Measurements from ENCODE around the gene SLC30A2.

Gene SLC30A2

GRCh38 chr1:26005434-26006105 is 40.3 kb downstream of the SLC30A2 start:
- H3K27ac ChIP-seq, result no peak overlapping the region
- TF ChIP-seq CTCF (conservative IDR thresholded peaks at IDR 0.05; ENCODE audit: low read depth), result no peak
- ChIA-PET CTCF (interaction anchor here (0.7 kb wide), 1 partner anchor 81 kb away, joined by 3 read pairs; no protein-coding TSS in a partner anchor), POLR2A (ENCODE audit: low non-redundant PET) (no interaction called here)
- no peak for DNase-seq (ENCODE audit: low spot score)

GRCh38 chr1:26003756-26004155 is 42.2 kb downstream of the SLC30A2 start:
- DNase-seq (ENCODE audit: low spot score), result no peak
- TF ChIP-seq CTCF (conservative IDR thresholded peaks at IDR 0.05; ENCODE audit: low read depth), result no peak
- ChIA-PET POLR2A (ENCODE audit: low non-redundant PET) (no interaction called here), CTCF (interaction anchor here (1.0 kb wide), 1 partner anchor 108 kb away, joined by 5 read pairs; no protein-coding TSS in a partner anchor)
- H3K27ac ChIP-seq, result no peak overlapping the region

GRCh38 chr1:26003262-26003661 is 42.7 kb downstream of the SLC30A2 start:
- ChIA-PET CTCF (interaction anchor here (0.6 to 1.0 kb wide), 2 partner anchors 108 to 1556 kb away, joined by 5 to 6 read pairs; no protein-coding TSS in a partner anchor), POLR2A (ENCODE audit: low non-redundant PET) (no interaction called here)
- H3K27ac ChIP-seq, result no peak overlapping the region
- TF ChIP-seq CTCF (conservative IDR thresholded peaks at IDR 0.05; ENCODE audit: low read depth), result no peak
- no peak for DNase-seq (ENCODE audit: low spot score)

DNA sequence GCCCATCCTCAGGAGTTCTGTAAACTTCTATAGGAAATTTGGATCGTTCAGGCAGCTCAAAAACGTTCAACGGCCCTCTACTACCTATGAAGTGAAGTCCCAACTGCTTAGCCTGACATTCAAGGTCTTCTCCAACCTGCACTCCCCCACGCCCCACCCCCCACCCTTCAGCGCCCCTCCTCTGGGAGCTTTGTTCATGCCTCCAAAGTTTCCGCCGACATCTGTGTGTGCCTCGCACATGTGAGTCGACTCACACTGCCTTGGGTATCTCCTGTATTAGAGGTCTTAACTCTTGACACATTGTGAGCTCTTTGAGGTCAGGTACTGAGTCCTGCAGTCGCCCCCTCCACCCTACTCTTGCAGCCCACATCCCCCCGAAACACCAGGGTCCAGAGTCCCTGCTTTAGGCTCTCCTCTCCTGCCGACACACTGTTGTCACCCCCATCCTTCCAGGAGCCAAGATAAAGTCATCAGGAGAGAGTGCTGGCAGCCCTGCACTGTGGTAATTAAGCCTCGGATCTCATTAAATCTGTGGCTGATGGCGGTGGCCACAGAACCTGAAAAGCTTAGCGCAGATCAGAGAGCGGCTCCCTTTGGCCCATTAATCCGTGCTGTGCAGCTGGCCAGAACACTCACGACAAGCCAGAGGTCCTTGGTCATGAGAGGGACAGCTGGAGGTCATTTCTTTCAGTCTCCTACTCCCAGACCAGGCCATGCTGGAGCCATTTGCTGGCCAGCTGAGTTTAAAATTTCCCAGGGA is 46.7 kb downstream of the SLC30A2 start:
- POLR2A ChIA-PET (ENCODE audit: low non-redundant PET), result no interaction called here

DNA sequence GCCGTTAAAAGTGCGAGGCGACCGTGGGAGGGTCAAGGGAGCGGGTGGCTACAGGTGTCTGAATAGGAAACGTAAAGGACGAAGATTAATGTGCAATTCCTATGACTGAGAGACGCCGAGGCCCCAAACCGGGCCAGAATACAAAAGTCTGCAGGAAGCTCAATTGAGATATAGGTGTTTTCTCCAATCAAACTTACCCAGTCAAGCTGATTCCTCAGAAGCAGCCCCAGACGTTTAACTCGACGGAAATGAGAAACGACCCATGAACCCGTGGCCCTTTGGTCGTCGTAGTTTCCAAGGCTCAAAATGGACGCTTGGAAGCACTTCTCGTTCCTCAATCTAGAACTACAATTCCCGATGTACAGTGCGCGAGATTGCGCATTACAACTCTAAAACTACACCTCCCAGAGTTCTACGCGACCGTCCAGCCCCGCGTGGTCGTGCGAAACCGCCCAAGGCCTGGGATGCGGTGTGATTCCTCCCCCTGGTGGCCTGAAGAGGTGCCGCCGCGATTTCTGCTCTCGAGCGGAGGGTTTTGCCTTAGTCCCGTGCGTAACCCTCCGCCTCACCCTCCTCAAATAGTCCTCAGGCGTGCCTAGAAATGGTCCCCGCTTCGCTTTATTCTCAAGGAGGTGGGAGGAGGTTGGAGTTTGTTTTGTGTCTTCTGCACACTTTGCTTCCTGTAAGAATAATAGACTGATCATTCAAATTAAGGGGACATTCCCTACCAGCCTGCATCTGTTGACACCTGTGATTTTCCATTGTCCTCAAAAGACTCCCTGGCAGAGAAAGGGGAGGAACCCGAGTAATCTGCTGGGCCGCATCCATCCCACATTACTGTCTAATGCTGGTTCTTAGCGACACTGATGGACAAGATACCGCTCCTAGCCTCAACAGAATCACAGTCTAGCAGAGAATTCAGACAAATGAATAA is 47.8 kb downstream of the SLC30A2 start, which contains the start of gene PAFAH2:
PAFAH2 (minus strand) TSS at position 236 of the 934 bp plus-strand sequence. CDS start 7,247 bp downstream, outside the sequence.
- peak within 1 kb of the TSS; percentile 78 for H3K27ac ChIP-seq
- DNase-seq (ENCODE audit: low spot score), result peak; percentile 96
- CTCF ChIA-PET, result interaction anchor here (0.6 to 1.9 kb wide), 10 partner anchors 22 to 1209 kb away, joined by 3 to 12 read pairs (median 4); no protein-coding TSS in a partner anchor
- TF ChIP-seq CTCF (conservative IDR thresholded peaks at IDR 0.05; ENCODE audit: low read depth), result peak; percentile 94
- POLR2A ChIA-PET (ENCODE audit: low non-redundant PET), result no interaction called here

More for the DNA sequence above, 46.7 kb downstream of the SLC30A2 start:
- CTCF ChIA-PET, result interaction anchor here (0.6 to 1.9 kb wide), 4 partner anchors 31 to 104 kb away, joined by 3 to 12 read pairs (median 6); no protein-coding TSS in a partner anchor
- DNase-seq (ENCODE audit: low spot score), result no peak
- H3K27ac ChIP-seq, result no peak overlapping the region
- TF ChIP-seq CTCF (conservative IDR thresholded peaks at IDR 0.05; ENCODE audit: low read depth), result no peak

Data from RWPE1 (cell line).